Mucosa of rectum (tissue), 2 donors: Measurements from ENCODE around the gene HAT1.

ENCODE experiments used
- H3K27ac ChIP-seq, 2 donors: one replicate each; pipeline ENCODE4 v1.7.0; 2013; ENCODE audit warnings: inconsistent platforms in 2 of 2, low read depth in 2 of 2, low read length in 2 of 2
- H3K27me3 ChIP-seq, 2 donors: one replicate each; pipeline ENCODE4 v1.7.0; 2013; ENCODE audit warnings: low read length in 2 of 2; ENCODE audit not compliant: control insufficient read depth in 2 of 2, insufficient read depth in 2 of 2
- H3K36me3 ChIP-seq, 2 donors: one replicate each; pipeline ENCODE4 v1.7.0; 2013; ENCODE audit warnings: low read length in 2 of 2; ENCODE audit not compliant: control insufficient read depth in 2 of 2, insufficient read depth in 2 of 2
- H3K4me1 ChIP-seq, 2 donors: one replicate each; pipeline ENCODE4 v1.7.0; 2013; ENCODE audit warnings: low read length in 2 of 2, mild to moderate bottlenecking in 1 of 2; ENCODE audit not compliant: control insufficient read depth in 2 of 2, insufficient read depth in 2 of 2
- H3K4me3 ChIP-seq, 2 donors: one replicate each; pipeline ENCODE4 v1.7.0; 2013; ENCODE audit warnings: low read length in 2 of 2
- H3K9ac ChIP-seq, 2 donors: one replicate each; pipeline ENCODE4 v1.7.0; 2013; ENCODE audit warnings: low read length in 2 of 2, low read depth in 1 of 2, mild to moderate bottlenecking in 1 of 2
- H3K9me3 ChIP-seq, 2 donors: one replicate each; pipeline ENCODE4 v1.7.0; 2013; ENCODE audit warnings: low read length in 2 of 2; ENCODE audit not compliant: control insufficient read depth in 2 of 2
- donor health status: healthy.
- donor health status: Normal muscosa, but diverticular disease.

The HAT1 gene

DNA sequence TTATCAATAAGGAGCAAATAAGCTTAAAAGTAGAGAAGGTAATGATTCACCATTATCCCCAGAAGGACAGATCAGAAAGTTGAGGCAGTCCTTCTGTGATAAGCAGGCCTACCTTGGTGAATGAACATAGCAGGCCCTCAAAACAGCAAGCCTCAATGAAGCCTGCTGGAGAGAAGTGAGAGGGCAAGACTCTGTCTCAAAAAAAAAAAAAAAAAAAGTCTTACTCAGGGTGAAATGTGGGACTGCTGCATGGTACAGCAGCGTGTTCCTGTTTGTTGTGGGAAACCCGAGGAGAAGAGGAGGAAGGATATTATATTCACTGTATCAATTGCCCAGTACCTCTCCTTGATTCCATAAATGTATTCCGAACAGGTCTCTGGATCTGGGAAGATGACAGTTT is 8.7 kb upstream of the HAT1 start:
- Histone ChIP-seq H3K36me3 (no peaks in the 10 kb centered on the region), H3K27me3 (no peaks in the 10 kb centered on the region), H3K9ac (no peak overlapping the region), H3K9me3 (no peaks in the 10 kb centered on the region), H3K27ac (no peak overlapping the region), H3K4me3 (no peak overlapping the region), H3K4me1 (no peaks in the 10 kb centered on the region)

DNA sequence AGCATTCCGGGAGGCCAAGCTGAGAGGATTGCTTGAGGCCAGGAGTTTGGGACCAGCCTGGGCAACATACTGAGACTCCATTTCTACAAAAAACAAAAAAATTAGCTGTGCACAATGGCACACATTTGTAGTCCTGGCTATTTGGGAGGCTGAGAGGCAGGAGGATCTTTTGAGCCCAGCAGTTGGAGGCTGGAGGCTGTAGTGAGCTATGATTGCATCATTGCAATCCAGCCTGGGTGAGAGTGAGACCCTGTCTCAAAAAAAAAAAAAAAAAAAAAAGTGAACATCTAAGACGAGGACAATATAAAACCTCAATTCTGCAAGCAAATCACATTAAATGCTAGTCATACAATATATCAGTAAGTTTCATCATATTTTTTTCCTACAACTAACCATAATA is 2.8 kb upstream of the HAT1 start:
- no peaks in the 10 kb centered on the region for H3K27me3 ChIP-seq
- H3K4me3 ChIP-seq = no peak overlapping the region
- peaks cover 15 to 17% of the 10 kb centered on the region in 2 donors for H3K4me1 ChIP-seq
- H3K27ac ChIP-seq = no peak overlapping the region
- H3K36me3 ChIP-seq = no peaks in the 10 kb centered on the region
- H3K9me3 ChIP-seq = no peaks in the 10 kb centered on the region
- no peak overlapping the region for H3K9ac ChIP-seq

DNA sequence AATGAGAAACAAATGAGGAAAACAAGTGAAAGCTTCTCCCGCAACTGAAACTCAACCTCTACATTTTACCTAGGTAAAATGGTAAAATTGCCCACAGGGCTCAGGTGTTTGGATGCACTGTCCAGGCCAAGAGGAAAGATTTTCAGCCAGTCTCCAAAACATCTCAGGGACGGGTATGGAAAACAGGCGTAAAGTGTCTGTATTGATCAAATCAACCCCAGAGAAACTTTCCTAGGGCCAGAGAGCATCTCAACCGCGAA is 361 bp upstream of the HAT1 start:
- peak overlapping the region; percentile 90 to 98 for H3K9ac ChIP-seq
- H3K4me1 ChIP-seq = peaks cover 15 to 17% of the 10 kb centered on the region in 2 donors
- no peaks in the 10 kb centered on the region for H3K27me3 ChIP-seq
- H3K9me3 ChIP-seq = no peaks in the 10 kb centered on the region
- peak overlapping the region; percentile 56 to 92 for H3K27ac ChIP-seq
- no peaks in the 10 kb centered on the region for H3K36me3 ChIP-seq
- peak overlapping the region; percentile 88 to 100 for H3K4me3 ChIP-seq

- peak overlapping the region; percentile 92 to 93 for H3K27ac ChIP-seq
- no peaks in the 10 kb centered on the region for H3K27me3 ChIP-seq
- peaks cover 15 to 17% of the 10 kb centered on the region in 2 donors for H3K4me1 ChIP-seq
- peak overlapping the region; percentile 88 to 100 for H3K4me3 ChIP-seq
- peak overlapping the region; percentile 90 to 98 for H3K9ac ChIP-seq
- no peaks in the 10 kb centered on the region for H3K9me3 ChIP-seq
- H3K36me3 ChIP-seq = no peaks in the 10 kb centered on the region
Observed at GRCh38 chr2:171923206-171923605, 945 bp downstream of the HAT1 start.

- Histone ChIP-seq H3K9me3 (no peaks in the 10 kb centered on the region), H3K27ac (no peak overlapping the region), H3K27me3 (no peaks in the 10 kb centered on the region), H3K9ac (no peak overlapping the region), H3K4me3 (no peak overlapping the region), H3K4me1 (peaks cover 15 to 17% of the 10 kb centered on the region in 2 donors), H3K36me3 (no peaks in the 10 kb centered on the region)
Observed at GRCh38 chr2:171924170-171924942, 2.1 kb downstream of the HAT1 start.

- no peak overlapping the region for H3K9ac ChIP-seq
- peaks cover 3% of the 10 kb centered on the region in 2 donors for H3K36me3 ChIP-seq
- no peaks in the 10 kb centered on the region for H3K4me1 ChIP-seq
- no peaks in the 10 kb centered on the region for H3K9me3 ChIP-seq
- H3K27me3 ChIP-seq = no peaks in the 10 kb centered on the region
- H3K27ac ChIP-seq = no peak overlapping the region
- no peak overlapping the region for H3K4me3 ChIP-seq
Observed at GRCh38 chr2:171930385-171930784, 8.1 kb downstream of the HAT1 start.

GRCh38 chr2:171939058-171939742 is 16.9 kb downstream of the HAT1 start:
- no peak overlapping the region for H3K27ac ChIP-seq
- no peaks in the 10 kb centered on the region for H3K4me1 ChIP-seq
- H3K9ac ChIP-seq = no peak overlapping the region
- no peaks in the 10 kb centered on the region for H3K9me3 ChIP-seq
- H3K36me3 ChIP-seq = peaks cover 0 to 4% of the 10 kb centered on the region in 2 donors
- no peak overlapping the region for H3K4me3 ChIP-seq
- no peaks in the 10 kb centered on the region for H3K27me3 ChIP-seq

- Histone ChIP-seq H3K27me3 (no peaks in the 10 kb centered on the region), H3K9me3 (no peaks in the 10 kb centered on the region)
Observed at GRCh38 chr2:171939743-171940071, 17.4 kb downstream of the HAT1 start.

DNA sequence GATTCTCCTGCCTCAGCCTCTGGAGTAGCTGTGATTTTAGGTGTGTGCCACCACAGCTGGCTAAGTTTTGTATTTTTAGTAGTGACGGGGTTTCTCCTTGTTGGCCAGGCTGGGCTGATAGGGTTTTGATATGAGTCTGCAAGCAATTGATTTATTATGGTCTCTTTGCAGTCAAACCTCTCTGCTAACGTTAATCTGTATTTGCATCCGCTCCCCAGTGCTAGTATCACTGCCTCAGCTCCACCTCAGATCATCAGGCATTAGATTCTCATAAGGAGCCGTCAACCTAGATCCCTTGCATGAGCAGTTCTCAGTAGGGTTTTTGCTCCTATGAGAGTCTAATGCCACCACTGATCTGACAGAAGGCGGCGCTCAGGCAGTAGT is 19.0 kb downstream of the HAT1 start:
- H3K4me1 ChIP-seq = no peaks in the 10 kb centered on the region
- H3K27me3 ChIP-seq = no peaks in the 10 kb centered on the region

More at GRCh38 chr2:171939743-171940071, 17.4 kb downstream of the HAT1 start:
- Histone ChIP-seq H3K4me1 (no peaks in the 10 kb centered on the region), H3K36me3 (peaks cover 0 to 4% of the 10 kb centered on the region in 2 donors), H3K4me3 (no peak overlapping the region), H3K27ac (no peak overlapping the region), H3K9ac (no peak overlapping the region)

DNA sequence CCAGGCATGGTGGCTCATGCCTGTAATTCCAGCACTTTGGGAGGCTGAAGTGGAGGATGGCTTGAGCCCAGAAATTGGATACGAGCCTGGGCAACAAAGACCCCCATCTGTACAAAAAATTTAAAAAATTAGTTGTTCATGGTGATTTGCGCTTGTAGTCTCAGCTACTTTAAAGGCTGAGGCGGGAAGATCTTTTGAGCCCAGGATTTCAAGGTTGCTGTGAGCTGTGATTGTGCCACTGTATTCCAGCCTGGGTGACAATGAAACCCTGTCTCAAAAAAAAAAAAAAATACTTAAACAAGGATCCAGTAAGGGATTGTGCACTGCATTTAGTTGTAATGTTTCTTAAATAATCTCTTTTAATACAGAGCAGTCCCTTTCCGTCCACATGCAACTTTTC is 21.6 kb downstream of the HAT1 start:
- Histone ChIP-seq H3K36me3 (peaks cover 0 to 4% of the 10 kb centered on the region in 2 donors), H3K27ac (no peak overlapping the region), H3K9ac (no peak overlapping the region)

More for the DNA sequence above, 19.0 kb downstream of the HAT1 start:
- H3K9ac ChIP-seq = no peak overlapping the region
- H3K27ac ChIP-seq = no peak overlapping the region
- no peak overlapping the region for H3K4me3 ChIP-seq
- no peaks in the 10 kb centered on the region for H3K9me3 ChIP-seq
- H3K36me3 ChIP-seq = peaks cover 0 to 4% of the 10 kb centered on the region in 2 donors

More for the DNA sequence above, 21.6 kb downstream of the HAT1 start:
- no peaks in the 10 kb centered on the region for H3K4me1 ChIP-seq
- H3K27me3 ChIP-seq = no peaks in the 10 kb centered on the region
- H3K9me3 ChIP-seq = no peaks in the 10 kb centered on the region
- H3K4me3 ChIP-seq = no peak overlapping the region
